DMS53 (cell line): ENCODE data around the gene FAM170B.

ENCODE experiments used
- DNase-seq: peaks from one replicate; lab custom pipeline; 2025; lab: John Stamatoyannopoulos, UW

Gene FAM170B

GRCh38 chr10:49169776-49170175 lies 36.0 kb upstream of the FAM170B start:
- no peak for DNase-seq

DNA sequence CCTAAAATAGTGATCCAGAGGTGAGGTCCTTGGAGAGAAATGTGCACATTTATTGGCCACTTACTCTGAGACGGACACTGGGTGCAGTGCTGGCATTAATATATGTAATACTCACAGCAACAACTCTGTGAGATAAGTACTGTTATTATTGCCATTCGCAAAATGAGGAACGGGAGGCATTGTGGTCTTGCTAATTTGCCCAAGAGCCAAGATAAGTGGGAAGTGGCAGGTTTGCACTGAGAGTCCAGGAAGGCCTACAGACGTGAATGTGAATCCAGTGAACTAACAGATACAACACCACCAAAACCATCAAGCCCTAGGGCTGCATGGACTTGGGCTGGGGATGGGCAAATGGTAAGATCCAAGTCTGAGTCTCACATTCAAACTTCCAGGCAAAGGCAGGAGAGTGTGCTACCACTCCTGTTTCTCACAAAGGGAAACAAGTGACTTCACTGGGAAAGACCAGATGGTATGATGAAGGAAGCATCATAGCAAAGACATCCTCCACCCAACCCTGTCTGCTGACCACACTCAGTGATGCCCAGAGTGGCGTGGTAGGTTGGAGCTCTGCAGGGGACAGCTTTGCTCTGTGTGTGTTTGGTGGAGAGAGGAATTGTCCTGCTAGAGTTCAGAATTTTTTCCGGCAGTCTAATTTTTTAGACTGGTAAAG lies 35.1 kb upstream of the FAM170B start:
- no peak for DNase-seq

GRCh38 chr10:49168171-49168540 lies 34.3 kb upstream of the FAM170B start:
- DNase-seq: no peak

DNA sequence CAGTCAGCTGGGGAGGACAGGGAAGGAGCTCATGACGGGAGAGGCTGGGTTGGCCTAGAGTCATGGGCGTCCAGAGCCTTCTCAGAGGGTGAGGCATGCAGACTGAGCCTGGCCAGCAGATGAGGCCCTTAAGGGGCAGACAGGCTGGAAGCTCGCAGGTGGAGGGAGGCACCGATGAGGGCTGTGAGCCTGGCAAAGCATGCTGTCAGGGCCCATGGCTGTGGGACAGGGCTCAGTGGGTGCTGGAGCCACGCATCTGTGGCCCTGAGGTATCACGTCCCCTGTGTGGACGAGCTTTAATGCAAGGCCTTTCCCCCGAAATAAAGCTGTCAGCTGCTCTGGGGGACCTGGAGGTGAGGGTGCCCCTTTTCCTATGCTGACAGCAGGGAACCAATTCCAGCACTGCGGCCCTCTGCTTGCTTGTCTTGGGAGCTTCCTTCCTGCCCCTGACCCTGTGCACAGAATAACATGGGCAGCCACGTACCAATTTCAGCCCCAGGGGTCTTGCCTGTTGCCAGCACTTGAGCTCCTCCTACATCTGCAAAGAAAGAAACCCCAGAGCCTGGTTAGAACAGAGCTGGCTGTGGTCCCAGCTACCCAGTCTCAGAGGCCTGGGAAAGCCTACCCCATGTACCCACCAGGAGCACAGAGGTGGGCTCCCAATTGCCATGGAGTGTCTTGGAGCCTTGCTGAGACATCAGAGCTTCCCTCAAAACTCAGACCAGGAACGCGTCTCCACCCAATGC lies 33.8 kb upstream of the FAM170B start:
- no peak for DNase-seq

GRCh38 chr10:49166484-49167400 lies 32.9 kb upstream of the FAM170B start:
- DNase-seq: no peak

DNA sequence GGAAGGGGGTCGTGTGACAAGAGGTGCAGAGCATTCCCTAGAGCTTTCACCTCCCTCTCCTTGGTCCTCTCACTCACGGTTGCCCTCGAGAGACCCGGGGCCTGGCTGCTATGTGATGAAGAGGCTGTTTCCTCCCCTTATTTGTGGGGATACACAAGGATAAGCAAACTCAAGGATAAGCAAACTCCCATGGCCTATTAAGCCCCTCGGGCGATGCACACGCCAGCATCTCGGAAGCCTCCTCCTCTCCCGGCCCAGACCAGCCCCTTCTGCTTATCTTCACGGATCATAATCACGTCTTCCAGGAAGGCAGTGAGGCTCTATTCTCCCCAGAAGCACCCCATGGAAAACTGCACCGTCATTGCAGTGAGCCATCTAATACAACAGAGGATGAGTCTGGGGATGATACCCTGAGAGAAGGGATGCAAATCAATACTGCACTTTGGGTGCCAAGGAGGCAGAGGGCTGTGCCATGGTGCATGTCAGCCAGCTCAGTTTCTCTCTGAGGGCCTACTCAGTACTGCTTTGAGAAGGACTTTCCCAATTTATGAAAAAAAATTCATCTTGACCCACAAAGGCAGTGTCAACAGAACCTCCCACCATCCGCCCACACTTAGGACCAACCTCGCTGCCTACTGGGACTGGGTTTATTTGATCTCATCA lies 32.1 kb upstream of the FAM170B start:
- DNase-seq: no peak

DNA sequence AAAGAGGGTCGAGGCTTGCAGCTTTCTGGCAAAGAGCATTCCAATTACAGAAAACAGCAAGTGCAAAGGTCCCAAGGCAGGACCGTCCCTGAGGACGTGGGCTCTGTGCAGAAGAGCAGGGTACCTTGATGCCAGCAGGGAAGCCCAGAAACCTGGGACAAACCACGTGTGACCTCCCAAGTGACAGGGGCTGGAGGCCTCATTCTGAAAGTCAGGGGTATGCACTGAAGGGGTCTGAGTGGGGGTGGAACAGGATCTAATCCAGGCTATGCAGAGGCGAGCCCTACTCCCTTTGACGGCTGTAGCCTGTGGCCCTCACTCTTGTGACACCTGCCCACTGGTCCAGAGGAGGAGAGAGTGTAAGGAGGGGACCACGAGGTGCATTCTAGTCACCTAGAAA lies 31.4 kb upstream of the FAM170B start:
- no peak for DNase-seq

GRCh38 chr10:49164559-49165188 lies 30.9 kb upstream of the FAM170B start:
- DNase-seq: peak; percentile 69

DNA sequence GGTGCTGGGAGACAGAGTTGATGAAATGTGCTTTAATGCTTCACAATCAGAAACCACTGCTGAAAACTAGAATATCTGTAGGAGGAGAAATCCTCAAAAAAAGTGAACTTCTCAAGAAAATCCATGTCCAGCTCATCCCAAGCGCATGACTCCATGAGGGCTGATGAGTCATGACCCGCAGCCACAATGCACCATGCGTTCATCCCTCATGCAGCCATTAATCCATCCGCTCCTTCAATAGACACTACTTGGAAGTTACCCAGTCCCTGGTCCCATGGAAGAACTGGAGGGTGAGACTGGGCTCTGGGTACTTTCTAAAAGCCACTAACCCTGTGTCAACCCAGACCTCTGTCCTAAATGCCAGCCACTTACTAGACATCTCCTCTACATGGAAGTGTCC lies 29.9 kb upstream of the FAM170B start:
- DNase-seq: no peak

DNA sequence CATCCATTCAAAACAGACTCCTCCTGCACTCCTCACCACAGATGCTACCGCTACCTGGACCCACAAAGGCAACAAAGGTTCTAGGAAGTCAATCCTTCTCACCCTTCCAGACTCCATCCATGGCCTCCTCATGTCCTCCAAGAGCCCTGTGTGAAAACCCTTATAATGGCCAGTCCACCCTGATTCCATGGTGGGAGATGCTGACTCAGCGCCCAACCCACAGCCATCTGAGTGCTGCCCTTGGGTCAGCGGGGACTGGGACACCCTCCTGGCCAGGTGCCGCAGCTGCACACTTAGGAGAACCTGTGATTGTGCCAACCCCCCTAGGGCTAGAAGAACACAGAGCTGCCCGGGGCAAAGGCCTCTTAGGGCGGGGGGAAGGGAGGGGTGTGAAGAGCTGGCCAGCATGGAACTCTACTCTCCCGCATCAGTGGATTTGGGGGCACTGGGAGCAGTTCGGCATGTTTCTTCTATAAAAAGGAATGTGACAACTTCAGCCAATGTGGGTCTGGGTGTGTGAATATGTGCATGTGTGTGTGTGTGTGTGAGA lies 29.0 kb upstream of the FAM170B start:
- DNase-seq: no peak

- no peak for DNase-seq
These were observed 28.2 kb upstream of the FAM170B start for GRCh38 chr10:49162063-49162462.

DNA sequence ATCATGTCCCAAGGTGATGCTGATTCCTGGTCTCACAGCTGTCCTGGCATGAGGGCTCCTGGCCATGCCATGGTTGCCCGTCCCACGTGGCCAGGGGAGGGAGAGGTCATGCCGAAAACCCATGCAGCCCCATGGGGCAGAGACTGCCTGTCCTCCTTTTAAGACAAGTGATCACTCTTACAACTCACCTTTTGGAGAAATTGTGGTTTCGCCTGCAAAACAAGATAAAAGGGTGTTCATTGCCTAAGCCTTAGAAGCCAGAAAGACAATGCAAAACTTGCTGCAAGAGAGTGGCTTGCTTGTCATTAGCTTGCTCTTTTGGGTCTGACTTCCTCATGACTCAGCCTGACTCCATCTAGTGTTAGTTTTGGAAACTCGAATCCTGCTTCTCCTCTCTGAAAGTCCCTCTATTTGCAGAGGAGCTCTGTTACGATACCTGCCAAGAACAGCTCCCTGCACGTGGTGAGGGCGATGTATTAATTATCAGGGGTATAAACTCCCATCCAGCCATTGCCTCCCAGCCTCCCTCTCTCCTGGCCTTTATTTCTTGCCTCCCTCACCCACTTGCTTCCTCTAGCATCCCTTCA lies 27.7 kb upstream of the FAM170B start:
- peak; percentile 69 for DNase-seq

GRCh38 chr10:49160814-49161213 lies 27.0 kb upstream of the FAM170B start:
- no peak for DNase-seq

- DNase-seq: no peak
These were observed 26.3 kb upstream of the FAM170B start for GRCh38 chr10:49160110-49160509.

DNA sequence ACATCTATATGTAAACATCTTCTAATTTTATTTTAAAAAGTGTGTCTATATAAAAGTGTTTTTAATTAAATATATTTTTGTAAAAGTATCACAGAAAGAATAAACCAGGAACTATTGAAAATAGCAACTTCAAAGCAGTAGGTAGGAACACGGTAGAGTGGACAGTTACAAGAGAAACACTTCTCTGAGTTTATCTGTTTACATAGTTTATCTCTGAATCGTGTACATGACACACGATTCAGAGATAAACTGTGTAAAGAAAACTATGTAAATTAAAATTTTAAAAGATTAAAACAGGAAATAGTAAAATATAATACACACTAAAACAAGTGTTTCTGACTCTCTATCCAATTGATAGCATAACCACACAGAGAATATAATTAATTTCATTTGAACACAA lies 25.1 kb upstream of the FAM170B start:
- DNase-seq: no peak

DNA sequence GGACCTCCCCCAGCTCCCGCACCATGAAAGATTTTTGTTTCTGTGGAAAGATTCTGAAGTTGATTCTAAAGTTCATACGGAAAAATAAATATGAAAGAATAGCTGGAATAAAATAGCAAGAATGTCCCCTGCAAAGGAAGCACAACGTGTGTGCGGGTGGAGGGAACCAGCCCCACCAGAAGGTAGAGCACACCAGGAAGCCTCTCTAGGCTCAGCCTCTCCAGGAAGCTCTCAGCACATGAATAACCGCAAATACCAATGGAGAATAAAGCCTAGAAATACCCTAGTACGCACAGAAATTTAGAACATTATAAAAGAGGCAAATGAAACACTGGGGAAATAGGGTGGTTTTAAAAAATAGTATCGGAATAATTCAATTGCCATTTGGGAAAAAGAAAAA lies 24.6 kb upstream of the FAM170B start:
- DNase-seq: peak; percentile 48

DNA sequence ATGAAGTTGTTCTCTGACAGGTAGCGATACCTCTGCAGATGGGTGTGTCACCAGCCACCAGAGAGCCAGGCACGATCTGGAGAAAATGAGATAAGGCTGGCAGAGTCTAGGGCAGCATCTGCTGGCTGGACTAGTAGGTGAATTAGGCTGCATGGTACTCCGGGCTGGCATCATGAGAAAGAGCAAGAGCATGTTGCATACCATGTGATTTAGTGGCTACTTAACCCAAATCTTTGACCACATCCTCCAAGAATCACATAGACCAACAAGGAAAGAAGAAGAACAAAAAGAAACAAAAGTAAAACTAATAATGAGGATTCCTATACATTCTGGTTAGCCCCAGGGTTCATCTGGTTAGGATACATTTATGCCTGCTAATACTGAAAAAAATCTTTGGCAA lies 23.4 kb upstream of the FAM170B start:
- DNase-seq: no peak

DNA sequence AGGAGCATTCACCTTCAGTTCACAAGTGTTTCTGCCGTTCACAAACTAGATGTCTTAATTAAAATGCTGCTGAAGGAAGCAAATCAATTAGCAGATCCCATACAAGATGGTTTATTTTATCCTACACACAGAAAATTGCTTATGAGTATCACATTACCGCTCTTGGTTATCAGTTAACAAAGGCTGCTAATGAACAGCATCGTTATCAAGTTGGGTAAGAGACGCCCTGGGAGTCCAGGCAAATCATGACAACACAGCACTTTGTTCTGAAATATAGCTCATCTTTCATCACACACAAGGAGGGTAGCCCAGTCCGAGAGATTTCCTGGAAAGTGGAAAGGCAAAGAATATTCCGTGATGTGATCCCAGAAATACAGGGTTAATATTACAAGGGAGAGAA lies 20.8 kb upstream of the FAM170B start:
- no peak for DNase-seq

DNA sequence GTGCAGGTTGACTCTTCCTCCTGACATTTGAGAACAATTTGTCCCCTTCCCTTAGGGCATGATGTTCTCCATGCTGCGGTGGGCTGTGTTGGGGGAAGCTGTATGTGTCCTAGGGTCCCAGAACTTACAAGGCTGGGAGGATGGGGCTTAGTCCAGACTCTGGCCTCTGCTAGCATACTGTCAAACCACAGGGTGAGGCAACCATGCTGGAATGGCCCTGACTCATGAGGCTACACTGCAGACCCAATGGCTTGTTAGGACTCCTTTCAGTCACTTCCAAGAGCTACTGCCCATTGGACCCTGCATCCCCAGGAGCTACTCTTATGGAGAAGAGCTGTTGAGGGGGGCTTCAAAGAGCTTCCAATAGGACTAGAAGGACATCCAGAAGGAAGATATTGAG lies 20.1 kb upstream of the FAM170B start:
- no peak for DNase-seq

DNA sequence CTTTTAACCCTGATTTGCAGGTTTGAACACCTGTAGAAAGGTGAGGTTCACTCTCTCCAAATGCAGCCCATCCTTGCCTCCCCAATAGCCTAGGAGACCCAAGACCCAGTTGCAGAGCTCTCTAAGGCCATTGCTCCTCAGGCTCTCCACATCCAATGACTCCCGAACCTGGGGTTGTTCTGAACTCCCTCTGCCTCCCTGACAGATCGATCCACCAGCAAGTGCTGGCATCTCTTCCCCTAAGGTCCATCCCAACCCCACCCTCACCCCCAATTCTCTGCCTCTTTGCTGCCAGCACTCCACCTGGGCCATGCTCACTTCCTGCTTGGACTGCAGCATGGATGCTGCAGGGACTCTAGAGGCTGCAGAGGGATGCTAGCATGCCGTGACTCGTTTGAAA lies 19.3 kb upstream of the FAM170B start:
- DNase-seq: no peak

- no peak for DNase-seq
These were observed 18.8 kb upstream of the FAM170B start for GRCh38 chr10:49152663-49153062.
